ENCODE data around the gene RNASE13. TPM values are rescaled to one million over a fixed set of nuclear protein-coding genes. Genes with fewer than 3 reads are reported as not detected.

Gene RNASE13
- polyA plus RNA-seq, 1 experiment = not detected

DNA sequence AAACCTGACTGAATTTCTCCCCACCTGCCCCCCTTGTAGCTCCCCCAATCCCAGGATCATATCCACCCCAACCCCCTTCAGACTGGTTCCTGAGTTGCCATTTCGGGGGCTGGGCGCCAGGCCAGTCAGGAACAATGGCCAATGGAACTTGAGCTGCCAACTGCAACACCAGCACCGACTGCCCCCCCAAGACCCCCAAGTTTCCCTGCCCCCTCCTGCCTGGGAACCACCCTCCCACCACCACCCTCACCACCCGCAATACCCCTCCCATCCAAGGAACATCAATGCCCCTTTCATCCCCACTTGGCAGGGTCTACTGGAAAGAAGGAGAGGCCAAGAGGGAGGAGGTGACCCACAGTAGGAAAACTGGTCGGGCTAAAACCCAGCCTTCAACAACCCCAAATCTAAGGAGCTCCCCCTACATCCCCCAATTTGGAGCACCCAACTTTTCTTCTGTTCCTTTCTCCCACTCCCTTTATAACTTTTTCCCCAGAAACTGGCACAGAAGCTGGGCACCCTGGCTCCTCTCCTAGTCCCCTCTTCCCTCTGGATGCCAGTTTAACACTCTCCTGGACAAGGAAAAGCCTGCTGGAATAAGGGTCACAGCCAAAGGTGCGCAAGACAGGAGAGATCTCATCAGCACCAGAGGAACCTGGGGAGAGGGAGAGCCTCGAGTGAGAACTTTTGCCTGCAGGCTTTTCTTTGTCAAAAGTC, 8.2 kb downstream of the RNASE13 start:
- no peak for DNase-seq (ENCODE audit: low read depth)
- TF ChIP-seq, protein P1, sequence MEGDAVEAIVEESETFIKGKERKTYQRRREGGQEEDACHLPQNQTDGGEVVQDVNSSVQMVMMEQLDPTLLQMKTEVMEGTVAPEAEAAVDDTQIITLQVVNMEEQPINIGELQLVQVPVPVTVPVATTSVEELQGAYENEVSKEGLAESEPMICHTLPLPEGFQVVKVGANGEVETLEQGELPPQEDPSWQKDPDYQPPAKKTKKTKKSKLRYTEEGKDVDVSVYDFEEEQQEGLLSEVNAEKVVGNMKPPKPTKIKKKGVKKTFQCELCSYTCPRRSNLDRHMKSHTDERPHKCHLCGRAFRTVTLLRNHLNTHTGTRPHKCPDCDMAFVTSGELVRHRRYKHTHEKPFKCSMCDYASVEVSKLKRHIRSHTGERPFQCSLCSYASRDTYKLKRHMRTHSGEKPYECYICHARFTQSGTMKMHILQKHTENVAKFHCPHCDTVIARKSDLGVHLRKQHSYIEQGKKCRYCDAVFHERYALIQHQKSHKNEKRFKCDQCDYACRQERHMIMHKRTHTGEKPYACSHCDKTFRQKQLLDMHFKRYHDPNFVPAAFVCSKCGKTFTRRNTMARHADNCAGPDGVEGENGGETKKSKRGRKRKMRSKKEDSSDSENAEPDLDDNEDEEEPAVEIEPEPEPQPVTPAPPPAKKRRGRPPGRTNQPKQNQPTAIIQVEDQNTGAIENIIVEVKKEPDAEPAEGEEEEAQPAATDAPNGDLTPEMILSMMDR (IDR thresholded peaks at IDR 0.05; ENCODE audit: insufficient read depth, low read depth, low read length) = no peak
- Histone ChIP-seq H3K27me3 (ENCODE audit: control insufficient read depth, insufficient read depth, low read length) (peaks cover 41% of the 10 kb centered on the region), H3K4me3 (ENCODE audit: low read depth, low read length) (no peak overlapping the region), H3K36me3 (ENCODE audit: control insufficient read depth, insufficient read depth, low read length) (no peaks in the 10 kb centered on the region)
- ChIA-PET POLR2A (no interaction called here), CTCF (interaction anchor here (0.7 to 3.1 kb wide), 4 partner anchors 11 to 66 kb away, joined by 3 to 15 read pairs (median 7); no protein-coding TSS in a partner anchor)

DNA sequence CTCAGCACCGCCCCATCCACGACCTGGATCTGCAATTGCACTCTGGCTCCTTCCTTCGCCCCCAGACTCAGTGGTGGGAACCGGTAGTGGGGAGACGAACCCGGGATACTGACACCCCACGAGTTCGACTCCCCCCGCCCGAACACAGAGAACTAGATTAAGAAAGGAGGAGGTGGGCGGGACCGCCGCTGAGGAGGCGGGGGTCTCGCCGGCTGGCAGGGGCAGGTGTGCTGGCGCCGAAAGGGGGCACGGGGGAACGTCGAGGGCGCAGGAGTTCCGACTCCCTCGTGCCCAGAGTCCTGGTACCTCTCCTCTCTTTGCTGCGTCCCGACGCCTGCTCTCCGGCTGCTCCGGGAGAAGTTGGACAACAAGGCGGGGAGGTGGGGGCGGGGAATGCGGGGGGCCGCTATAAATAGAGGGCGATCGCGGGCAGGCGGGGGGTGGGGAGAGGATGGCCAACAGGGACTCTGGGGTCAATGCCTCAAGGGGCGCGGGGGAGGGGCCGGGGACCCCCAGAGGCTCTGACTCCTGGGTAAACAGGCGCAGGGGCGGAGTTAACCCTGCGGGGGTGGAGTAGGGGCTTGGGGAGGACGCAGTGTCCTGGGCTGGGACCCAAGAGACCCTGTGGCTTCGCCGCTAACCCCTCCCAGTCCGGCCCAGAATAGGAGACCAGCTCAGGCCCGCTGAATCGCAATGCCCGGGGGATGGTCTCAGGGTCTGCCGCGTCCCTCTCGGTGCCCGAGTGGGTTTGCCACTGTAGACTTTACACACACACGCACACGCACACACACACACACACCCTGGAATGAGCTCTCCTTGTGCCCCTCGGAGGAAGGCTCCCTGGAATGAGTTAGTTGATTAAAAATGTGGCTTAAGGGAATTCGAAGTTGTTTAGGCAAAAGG, 9.0 kb downstream of the RNASE13 start:
- ChIA-PET CTCF (interaction anchor here (0.7 to 3.1 kb wide), 5 partner anchors 10 to 67 kb away, joined by 3 to 16 read pairs (median 11); no protein-coding TSS in a partner anchor), POLR2A (no interaction called here)
- Histone ChIP-seq H3K36me3 (ENCODE audit: control insufficient read depth, insufficient read depth, low read length) (no peaks in the 10 kb centered on the region), H3K27me3 (ENCODE audit: control insufficient read depth, insufficient read depth, low read length) (peaks cover 42% of the 10 kb centered on the region), H3K4me3 (ENCODE audit: low read depth, low read length) (peak overlapping the region; percentile 36)
- DNase-seq (ENCODE audit: low read depth) = no peak
- TF ChIP-seq, protein P1 (IDR thresholded peaks at IDR 0.05; ENCODE audit: insufficient read depth, low read depth, low read length) = no peak

DNA sequence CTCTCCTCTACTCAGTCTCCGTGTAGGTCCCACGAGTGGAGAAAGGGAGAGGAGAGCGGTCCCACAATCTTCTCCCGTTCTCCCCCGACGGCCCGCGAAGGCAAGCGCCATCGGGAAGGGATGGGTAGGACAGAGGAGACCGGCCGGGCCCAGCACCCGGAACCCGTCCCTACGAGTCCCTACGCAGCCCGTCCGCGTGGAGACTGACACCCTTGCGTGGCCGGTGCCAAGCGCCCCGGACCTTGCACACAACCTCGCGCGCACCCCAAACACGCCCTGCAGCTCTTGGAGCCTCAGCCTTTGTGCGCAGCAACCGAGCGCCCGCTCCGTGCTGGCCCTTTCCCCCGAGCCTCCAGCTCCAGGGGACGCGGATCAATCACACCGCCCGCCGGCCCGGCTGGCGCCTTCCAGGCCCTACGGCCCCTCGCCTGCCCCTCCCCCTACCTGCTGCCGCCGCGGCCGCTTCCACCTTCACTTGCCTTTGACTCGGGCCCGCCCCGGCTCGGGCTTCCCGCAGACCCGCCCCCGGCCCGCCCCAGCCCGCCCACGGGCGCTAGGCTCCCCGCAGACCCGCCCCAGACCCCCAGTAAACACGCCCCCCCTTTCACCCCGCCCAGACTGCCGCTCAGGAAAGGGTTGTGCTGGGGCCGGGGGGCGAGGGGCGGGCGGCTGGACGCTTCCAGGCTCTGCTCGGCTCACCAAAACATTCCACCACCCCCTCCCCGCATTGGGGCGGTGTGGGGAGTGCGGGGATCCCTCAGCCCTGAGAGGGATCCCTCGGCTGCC, 9.8 kb downstream of the RNASE13 start, which contains the start of gene NDRG2:
Gene NDRG2, minus strand, starts transcription at position 477 of the 786 bp plus-strand sequence. CDS start 1,746 bp downstream, outside the sequence.
- ChIA-PET POLR2A (no interaction called here), CTCF (interaction anchor here (2.6 to 15.6 kb wide), 3 partner anchors 10 to 82 kb away, joined by 14 to 233 read pairs (median 16); partner anchors contain the start of gene TMEM253)
- TF ChIP-seq, protein P1 (IDR thresholded peaks at IDR 0.05; ENCODE audit: insufficient read depth, low read depth, low read length) = no peak
- no peak for DNase-seq (ENCODE audit: low read depth)
- Histone ChIP-seq H3K27me3 (ENCODE audit: control insufficient read depth, insufficient read depth, low read length) (peaks cover 42% of the 10 kb centered on the region), H3K4me3 (ENCODE audit: low read depth, low read length) (peak within 1 kb of the TSS; percentile 36), H3K36me3 (ENCODE audit: control insufficient read depth, insufficient read depth, low read length) (no peaks in the 10 kb centered on the region)

DNA sequence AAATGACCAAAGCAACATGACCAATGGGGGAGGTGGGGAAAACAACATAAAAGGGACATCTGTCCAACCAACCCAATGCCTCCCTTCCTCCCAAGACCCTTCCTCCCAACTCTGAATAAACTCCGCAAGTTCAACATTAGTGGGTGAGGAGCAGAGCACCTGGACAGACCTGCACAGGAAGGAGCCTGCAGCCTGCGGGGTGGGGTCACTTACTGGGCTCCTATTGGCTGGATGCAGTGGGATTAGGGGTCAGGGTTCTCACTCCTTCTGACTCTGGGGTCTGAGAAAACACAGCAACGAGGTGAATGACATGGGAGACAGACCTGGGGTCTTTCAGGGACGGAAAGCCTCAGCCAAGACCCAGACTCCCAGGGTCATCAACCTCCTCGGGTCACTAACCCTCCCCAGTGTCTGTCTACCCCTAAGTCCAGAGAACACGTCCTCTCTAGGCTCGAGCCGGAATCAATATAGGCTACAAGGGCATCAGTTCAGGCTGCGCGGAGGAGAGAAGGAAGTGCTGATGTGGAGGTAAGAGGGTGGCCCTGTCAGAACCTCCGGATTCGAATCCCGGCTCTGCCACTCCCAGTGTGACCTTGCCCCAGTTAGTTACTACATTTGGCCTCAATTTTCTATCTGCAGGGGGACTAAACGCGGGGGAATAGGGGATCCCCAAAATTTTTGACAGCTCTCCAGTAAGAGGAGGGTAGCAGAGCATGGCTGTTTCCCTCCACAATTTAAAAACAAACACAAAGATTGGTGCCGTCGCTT, 10.6 kb downstream of the RNASE13 start:
- no peak for DNase-seq (ENCODE audit: low read depth)
- ChIA-PET CTCF (interaction anchor here (1.1 to 15.6 kb wide), 4 partner anchors 9 to 82 kb away, joined by 4 to 233 read pairs (median 15); partner anchors contain the start of genes ARHGEF40 and TMEM253), POLR2A (no interaction called here)
- Histone ChIP-seq H3K36me3 (ENCODE audit: control insufficient read depth, insufficient read depth, low read length) (no peaks in the 10 kb centered on the region), H3K4me3 (ENCODE audit: low read depth, low read length) (no peak overlapping the region; the same call in 1 of the 2 replicates), H3K27me3 (ENCODE audit: control insufficient read depth, insufficient read depth, low read length) (peaks cover 42% of the 10 kb centered on the region)
- TF ChIP-seq, protein P1 (IDR thresholded peaks at IDR 0.05; ENCODE audit: insufficient read depth, low read depth, low read length) = no peak
